A673 (cell line): ENCODE results near the gene SUSD6. TPM values are rescaled to one million over a fixed set of nuclear protein-coding genes. Genes with fewer than 3 reads are reported as not detected.
A peak's percentile ranks its signal among the peaks of the same experiment; 100 is the strongest.

ENCODE experiments used
- BruUV-seq: library from RNA; stranded (reverse); fragments of 400-500 nt; replicated peaks from 2 replicates; lab custom pipeline; 2021; lab: Mats Ljungman, UMichigan
- CTCF ChIA-PET: fragments of 300-600 bp; sonication (Branson Sonifier 250); formaldehyde crosslinking; loops from one replicate; lab custom pipeline; 2022; ENCODE audit warnings: antibody characterized with exemption; lab: Charles Lee
- POLR2A ChIA-PET: fragments of 300-600 bp; sonication (Branson Sonifier 250); formaldehyde crosslinking; loops from one replicate; lab custom pipeline; 2022; ENCODE audit warnings: antibody characterized with exemption; ENCODE audit not compliant: low non-redundant PET; lab: Charles Lee
- DNase-seq: peaks from one replicate; pipeline ENCODE4 v3.0.0-alpha.2; 2015; ENCODE audit warnings: low spot score
- H3K27ac ChIP-seq: fragments of 200-600 bp; sonication (generic); 2 replicates; pipeline ENCODE4 v1.5.1; 2016; ENCODE audit warnings: mixed run types, low read depth, mild to moderate bottlenecking, mixed read lengths, antibody characterized with exemption, low read length; ENCODE audit not compliant: poor library complexity, severe bottlenecking
- H3K27me3 ChIP-seq: fragments of 200-600 bp; sonication (generic); replicated peaks from 2 replicates; pipeline ENCODE4 v1.6.1; 2017; ENCODE audit warnings: mixed run types, low read depth, mild to moderate bottlenecking, mixed read lengths, antibody characterized with exemption, low read length; ENCODE audit not compliant: insufficient read depth, poor library complexity
- H3K36me3 ChIP-seq: fragments of 200-600 bp; sonication (generic); 2 replicates; pipeline ENCODE4 v1.6.1; 2016; ENCODE audit warnings: mixed run types, mild to moderate bottlenecking, mixed read lengths, antibody characterized with exemption, low read length; ENCODE audit not compliant: insufficient read depth, poor library complexity, severe bottlenecking
- H3K4me1 ChIP-seq: fragments of 200-600 bp; sonication (generic); 2 replicates; pipeline ENCODE4 v1.6.1; 2017; ENCODE audit warnings: mixed run types, mild to moderate bottlenecking, mixed read lengths, antibody characterized with exemption, low read length; ENCODE audit not compliant: insufficient read depth, poor library complexity, severe bottlenecking
- H3K4me3 ChIP-seq: fragments of 200-600 bp; sonication (generic); 2 replicates; pipeline ENCODE4 v1.5.1; 2016; ENCODE audit warnings: low read depth, mixed run types, mild to moderate bottlenecking, mixed read lengths, low read length; ENCODE audit not compliant: poor library complexity, severe bottlenecking
- H3K9me3 ChIP-seq: fragments of 200-600 bp; sonication (generic); 2 replicates; pipeline ENCODE4 v1.6.1; 2016; ENCODE audit warnings: mixed run types, low read depth, mild to moderate bottlenecking, mixed read lengths, antibody characterized with exemption, low read length; ENCODE audit not compliant: poor library complexity, severe bottlenecking
- CTCF ChIP-seq: fragments of 300-800, 200-600 bp; sonication (generic); conservative IDR thresholded peaks from 2 replicates; pipeline ENCODE4 v1.5.1; 2017; ENCODE audit warnings: low read depth, mild to moderate bottlenecking, antibody characterized with exemption, low read length, moderate library complexity, mixed read lengths
- EZH2 ChIP-seq: fragments of 200-600 bp; sonication (generic); IDR thresholded peaks from 2 replicates; pipeline ENCODE4 v1.6.1; 2017; ENCODE audit warnings: borderline replicate concordance, low read depth, mild to moderate bottlenecking, mixed read lengths, antibody characterized with exemption, low read length; ENCODE audit not compliant: poor library complexity, severe bottlenecking
- intact Hi-C: fragments of 100-400 bp; cut with micrococcal nuclease; formaldehyde crosslinking; loops from one replicate; pipeline ENCODE4 v1.10.0; 2022; ENCODE audit not compliant: unreplicated experiment
- total RNA-seq: library from RNA; stranded (reverse); gene quantifications from 2 replicates; pipeline ENCODE4 v1.2.3, GENCODE V29; 2021

The SUSD6 gene
- total RNA-seq, 1 experiment from 2014 or later: 9.2 TPM

- Histone ChIP-seq H3K27ac (no peak overlapping the region), H3K36me3 (no peaks in the 10 kb centered on the region), H3K4me1 (peaks cover 15% of the 10 kb centered on the region), H3K9me3 (no peaks in the 10 kb centered on the region), H3K4me3 (no peak overlapping the region), H3K27me3 (no peaks in the 10 kb centered on the region)
- ChIA-PET CTCF (interaction anchor here (0.7 kb wide), 1 partner anchor 121 kb away, joined by 3 read pairs; no protein-coding TSS in a partner anchor), POLR2A (no interaction called here)
- BruUV-seq: no TSS peak
- TF ChIP-seq CTCF (no peak), EZH2 (no peak)
- intact Hi-C loops: no loop called here
- no peak for DNase-seq
Measured at GRCh38 chr14:69705706-69706105, 94.3 kb downstream of the SUSD6 start.

GRCh38 chr14:69708049-69708448 lies 96.7 kb downstream of the SUSD6 start:
- no peaks in the 10 kb centered on the region for H3K9me3 ChIP-seq

GRCh38 chr14:69708586-69709560 lies 97.5 kb downstream of the SUSD6 start:
- no peaks in the 10 kb centered on the region for H3K27me3 ChIP-seq
- H3K9me3 ChIP-seq: no peaks in the 10 kb centered on the region
- no TSS peak for BruUV-seq
- no peak overlapping the region for H3K27ac ChIP-seq
- H3K4me1 ChIP-seq: peaks cover 33% of the 10 kb centered on the region
- no peaks in the 10 kb centered on the region for H3K36me3 ChIP-seq
- CTCF ChIA-PET: no interaction called here
- no peak for DNase-seq
- intact Hi-C loops: no loop called here
- POLR2A ChIA-PET: no interaction called here
- TF ChIP-seq CTCF (peak; percentile 43), EZH2 (no peak)
- H3K4me3 ChIP-seq: no peak overlapping the region

More at GRCh38 chr14:69708049-69708448, 96.7 kb downstream of the SUSD6 start:
- CTCF ChIA-PET: no interaction called here
- no peak for DNase-seq
- Histone ChIP-seq H3K4me3 (no peak overlapping the region), H3K27ac (no peak overlapping the region), H3K36me3 (no peaks in the 10 kb centered on the region), H3K27me3 (no peaks in the 10 kb centered on the region), H3K4me1 (peaks cover 24% of the 10 kb centered on the region)
- BruUV-seq: no TSS peak
- POLR2A ChIA-PET: no interaction called here
- TF ChIP-seq EZH2 (no peak), CTCF (no peak)
- intact Hi-C loops: no loop called here
